Loucy (cell line): Measurements from ENCODE around the gene TM4SF1.

Experiments used
- H2AFZ ChIP-seq: fragments of 200-600 bp; sonication (generic); 2 replicates; pipeline ENCODE4 v1.6.0; 2016; ENCODE audit warnings: antibody characterized with exemption, mild to moderate bottlenecking, low read length, moderate library complexity
- H3F3A ChIP-seq: fragments of 200-600 bp; 2 replicates; pipeline ENCODE4 v1.6.0; 2016; ENCODE audit warnings: antibody characterized with exemption, low read depth, mild to moderate bottlenecking
- H3K27me3 ChIP-seq: fragments of 200-600 bp; sonication (generic); 2 replicates; pipeline ENCODE4 v1.6.1; 2014; ENCODE audit warnings: low read length, mild to moderate bottlenecking; ENCODE audit not compliant: insufficient read depth, poor library complexity, severe bottlenecking
- H3K36me3 ChIP-seq: fragments of 200-600 bp; sonication (generic); 2 replicates; pipeline ENCODE4 v1.6.1; 2016; ENCODE audit warnings: low read length; ENCODE audit not compliant: insufficient read depth
- H3K4me1 ChIP-seq: fragments of 200-600 bp; sonication (generic); 2 replicates; pipeline ENCODE4 v1.5.1; 2014; ENCODE audit warnings: low read length, mild to moderate bottlenecking; ENCODE audit not compliant: insufficient read depth, poor library complexity, severe bottlenecking
- H3K4me2 ChIP-seq: fragments of 200-600 bp; sonication (generic); 2 replicates; pipeline ENCODE4 v1.6.0; 2014; ENCODE audit warnings: antibody characterized with exemption, low read length, low read depth, mild to moderate bottlenecking; ENCODE audit not compliant: poor library complexity, severe bottlenecking
- H3K4me3 ChIP-seq: fragments of 200-600 bp; sonication (generic); 2 replicates; pipeline ENCODE4 v1.5.1; 2014; ENCODE audit warnings: low read length, mild to moderate bottlenecking, mixed read lengths; ENCODE audit not compliant: poor library complexity, severe bottlenecking
- H3K79me2 ChIP-seq: fragments of 200-600 bp; sonication (generic); 2 replicates; pipeline ENCODE4 v1.6.1; 2014; ENCODE audit warnings: low read length; ENCODE audit not compliant: insufficient read depth
- H3K9ac ChIP-seq: fragments of 200-600 bp; sonication (generic); 2 replicates; pipeline ENCODE4 v1.6.0; 2014; ENCODE audit warnings: mild to moderate bottlenecking, low read depth, low read length, moderate library complexity; ENCODE audit not compliant: poor library complexity, severe bottlenecking
- H3K9me2 ChIP-seq: fragments of 200-600 bp; sonication (generic); replicated peaks from 2 replicates; pipeline ENCODE4 v1.6.1; 2016; ENCODE audit warnings: low read depth, low read length, mixed read lengths
- H3K9me3 ChIP-seq: fragments of 200-600 bp; sonication (generic); 2 replicates; pipeline ENCODE4 v1.6.1; 2014; ENCODE audit warnings: mild to moderate bottlenecking, antibody characterized with exemption, low read length, low read depth; ENCODE audit not compliant: insufficient read depth
- H4K20me1 ChIP-seq: fragments of 200-600 bp; sonication (generic); 2 replicates; pipeline ENCODE4 v1.6.0; 2014; ENCODE audit warnings: antibody characterized with exemption, low read length, mild to moderate bottlenecking; ENCODE audit not compliant: insufficient read depth, poor library complexity, severe bottlenecking
- CTCF ChIP-seq: fragments of 200-600 bp; sonication (generic); conservative IDR thresholded peaks from 2 replicates; pipeline ENCODE4 v1.5.1; 2014; ENCODE audit warnings: mild to moderate bottlenecking, antibody characterized with exemption, low read length
- EZH2phosphoT487 ChIP-seq: fragments of 200-600 bp; IDR thresholded peaks from 2 replicates; pipeline ENCODE4 v1.6.1; 2018; ENCODE audit warnings: antibody characterized with exemption, mild to moderate bottlenecking, moderate library complexity, borderline replicate concordance

TM4SF1 gene

DNA sequence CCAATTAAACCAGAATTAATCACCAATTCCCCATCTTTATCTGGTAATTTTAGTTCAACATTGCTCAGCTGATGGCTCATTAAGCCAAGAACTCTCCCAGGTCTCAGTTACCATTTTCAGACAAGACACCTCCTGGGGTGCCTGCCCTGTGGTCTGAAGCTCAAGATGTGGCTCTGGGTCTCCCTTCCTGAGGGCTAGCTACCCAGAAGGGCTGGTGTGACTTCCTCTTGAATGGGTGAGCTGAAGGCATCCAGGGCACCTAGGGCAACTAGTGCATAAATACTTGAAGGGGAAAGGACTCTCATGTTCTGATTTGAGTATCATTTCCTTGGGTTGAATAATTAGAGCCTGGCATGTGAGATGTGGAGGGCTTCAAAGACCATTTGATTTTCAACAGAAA is 6.7 kb upstream of the TM4SF1 start:
- Histone ChIP-seq H3K4me3 (no peak overlapping the region), H3K27me3 (no peaks in the 10 kb centered on the region), H3K4me1 (no peaks in the 10 kb centered on the region), H3F3A (no peaks in the 10 kb centered on the region), H2AFZ (no peak overlapping the region), H3K9me3 (no peaks in the 10 kb centered on the region), H3K79me2 (no peaks in the 10 kb centered on the region), H3K36me3 (no peaks in the 10 kb centered on the region), H3K9ac (no peak overlapping the region), H3K4me2 (no peak overlapping the region), H3K9me2 (no peaks in the 10 kb centered on the region), H4K20me1 (no peaks in the 10 kb centered on the region)
- TF ChIP-seq EZH2phosphoT487 (no peak), CTCF (no peak)

- Histone ChIP-seq H3K36me3 (no peaks in the 10 kb centered on the region), H3K9me3 (no peaks in the 10 kb centered on the region), H3K4me2 (no peak overlapping the region), H3K9ac (no peak overlapping the region), H3F3A (no peaks in the 10 kb centered on the region), H3K27me3 (no peaks in the 10 kb centered on the region), H3K9me2 (no peaks in the 10 kb centered on the region), H3K4me1 (no peaks in the 10 kb centered on the region), H3K4me3 (no peak overlapping the region), H2AFZ (no peak overlapping the region), H3K79me2 (no peaks in the 10 kb centered on the region), H4K20me1 (no peaks in the 10 kb centered on the region)
- TF ChIP-seq CTCF (no peak), EZH2phosphoT487 (no peak)
Measured at GRCh38 chr3:149383703-149384102, 6.3 kb upstream of the TM4SF1 start.

GRCh38 chr3:149382518-149382917 is 5.1 kb upstream of the TM4SF1 start:
- Histone ChIP-seq H2AFZ (no peak overlapping the region), H3K4me2 (no peak overlapping the region), H3K4me1 (no peaks in the 10 kb centered on the region)

More at GRCh38 chr3:149382518-149382917, 5.1 kb upstream of the TM4SF1 start:
- Histone ChIP-seq H3K4me3 (no peak overlapping the region), H3K9ac (no peak overlapping the region), H3K79me2 (no peaks in the 10 kb centered on the region), H3F3A (no peaks in the 10 kb centered on the region), H3K9me3 (no peaks in the 10 kb centered on the region), H3K9me2 (no peaks in the 10 kb centered on the region), H3K36me3 (no peaks in the 10 kb centered on the region), H3K27me3 (no peaks in the 10 kb centered on the region), H4K20me1 (no peaks in the 10 kb centered on the region)
- TF ChIP-seq EZH2phosphoT487 = no peak
- no peak for TF ChIP-seq CTCF
